ENCODE data around the gene WDR46. TPM values are rescaled to one million over a fixed set of nuclear protein-coding genes. Genes with fewer than 3 reads are reported as not detected.

WDR46 gene
- total and polyA plus RNA-seq, 2 of the 8 experiments (the other 6 are each of a cell fraction or from before 2014, with no cell fraction given): 69.7 to 91.0 TPM

DNA sequence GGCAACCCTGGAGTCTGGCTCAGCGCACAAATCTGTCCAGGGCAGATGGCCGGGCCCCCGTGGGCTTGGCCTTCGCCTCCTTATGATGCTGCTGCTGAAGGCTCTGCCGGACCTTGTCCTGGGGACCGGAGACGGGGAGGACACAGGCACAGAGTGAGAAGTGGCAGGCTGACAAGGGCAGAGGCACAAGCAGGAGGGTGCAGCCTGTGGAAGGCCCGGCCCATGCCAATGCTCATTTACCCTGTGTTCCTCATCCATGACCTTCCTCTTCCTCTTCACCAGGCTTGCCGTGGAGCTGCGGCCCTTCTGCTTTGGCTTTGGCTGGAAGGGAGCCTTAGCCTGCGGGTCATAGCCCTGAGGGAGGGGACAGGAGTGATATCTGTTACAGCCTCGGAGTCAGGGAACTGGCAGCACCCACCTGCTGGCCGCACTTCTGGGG lies 9.8 kb downstream of the WDR46 start:
- CTCF ChIA-PET (ENCODE audit: partially characterized antibody): interaction anchor here (0.7 to 8.0 kb wide), 13 partner anchors 9 to 169 kb away, joined by 3 to 81 read pairs (median 3); partner anchors contain the start of genes PFDN6, RGL2, RPS18 and TAPBP
- FAIRE-seq: no peak
- TF ChIP-seq TBP (IDR thresholded peaks at IDR 0.05; ENCODE audit: low read depth, low read length) (no peak), TEAD4 (IDR thresholded peaks at IDR 0.05; ENCODE audit: low read depth, low read length) (no peak), SP1 (IDR thresholded peaks at IDR 0.05; ENCODE audit: low read depth, low read length) (no peak), RXRA (IDR thresholded peaks at IDR 0.05; ENCODE audit: insufficient read depth, low read depth, low read length) (no peak), ASH2L (IDR thresholded peaks at IDR 0.05; ENCODE audit: low read length) (no peak), EGR1 (IDR thresholded peaks at IDR 0.05; ENCODE audit: borderline replicate concordance, low read depth, low read length) (no peak), CBX5 (IDR thresholded peaks at IDR 0.05; ENCODE audit: low read depth, low read length) (no peak)
- TF ChIP-seq, protein P1, sequence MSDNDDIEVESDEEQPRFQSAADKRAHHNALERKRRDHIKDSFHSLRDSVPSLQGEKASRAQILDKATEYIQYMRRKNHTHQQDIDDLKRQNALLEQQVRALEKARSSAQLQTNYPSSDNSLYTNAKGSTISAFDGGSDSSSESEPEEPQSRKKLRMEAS (IDR thresholded peaks at IDR 0.05): no peak
- TF ChIP-seq, protein P2, sequence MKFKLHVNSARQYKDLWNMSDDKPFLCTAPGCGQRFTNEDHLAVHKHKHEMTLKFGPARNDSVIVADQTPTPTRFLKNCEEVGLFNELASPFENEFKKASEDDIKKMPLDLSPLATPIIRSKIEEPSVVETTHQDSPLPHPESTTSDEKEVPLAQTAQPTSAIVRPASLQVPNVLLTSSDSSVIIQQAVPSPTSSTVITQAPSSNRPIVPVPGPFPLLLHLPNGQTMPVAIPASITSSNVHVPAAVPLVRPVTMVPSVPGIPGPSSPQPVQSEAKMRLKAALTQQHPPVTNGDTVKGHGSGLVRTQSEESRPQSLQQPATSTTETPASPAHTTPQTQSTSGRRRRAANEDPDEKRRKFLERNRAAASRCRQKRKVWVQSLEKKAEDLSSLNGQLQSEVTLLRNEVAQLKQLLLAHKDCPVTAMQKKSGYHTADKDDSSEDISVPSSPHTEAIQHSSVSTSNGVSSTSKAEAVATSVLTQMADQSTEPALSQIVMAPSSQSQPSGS (IDR thresholded peaks at IDR 0.05; ENCODE audit: low read length): no peak

More for the DNA sequence above, 9.8 kb downstream of the WDR46 start:
- POLR2A ChIA-PET (ENCODE audit: partially characterized antibody): interaction anchor here (0.9 to 12.0 kb wide), 8 partner anchors 7 to 309 kb away, joined by 3 to 337 read pairs (median 16); partner anchors contain the start of genes PFDN6, RGL2, RPS18 and VPS52
- Histone ChIP-seq H3K9me3 (ENCODE audit: insufficient read depth in 2 of 2, low read depth in 1 of 2, low read length in 1 of 2) (no peaks in the 10 kb centered on the region), H3K23me2 (ENCODE audit: low read depth, low read length) (peaks cover 11% of the 10 kb centered on the region), H2AFZ (ENCODE audit: low read length) (no peak overlapping the region), H3K23ac (ENCODE audit: insufficient read length) (no peak overlapping the region), H2BK120ac (replicated peaks; ENCODE audit: low read depth, low read length) (no peak overlapping the region), H3K18ac (ENCODE audit: extremely low read depth, low read length) (no peak overlapping the region), H2BK12ac (ENCODE audit: low read depth, low read length) (no peak overlapping the region), H2BK5ac (ENCODE audit: low read depth, low read length) (no peak overlapping the region), H2BK20ac (ENCODE audit: low read length) (no peak overlapping the region), H3K14ac (ENCODE audit: insufficient read length) (no peak overlapping the region), H3K36me3 (ENCODE audit: control insufficient read depth in 2 of 4, insufficient read depth in 4 of 4, low read length in 3 of 4) (peaks cover 9 to 35% (median 26%) of the 10 kb centered on the region in 4 experiments; a peak in 7 of 8 replicates), H3K4me1 (replicated peaks in 1 of 4; ENCODE audit: control insufficient read depth in 3 of 4, insufficient read depth in 4 of 4, low read length in 3 of 4) (peaks cover under 1 to 23% (median 7%) of the 10 kb centered on the region in 4 experiments), H4K5ac (ENCODE audit: insufficient read length, low read depth, low read length) (no peak overlapping the region), H3K56ac (replicated peaks; ENCODE audit: insufficient read length, low read depth, low read length) (no peak overlapping the region), H4K91ac (replicated peaks; ENCODE audit: insufficient read length, low read length) (no peak overlapping the region), H3K79me2 (ENCODE audit: control insufficient read depth in 1 of 2, insufficient read depth in 2 of 2, low read length in 2 of 2) (peaks cover 5 to 11% of the 10 kb centered on the region in 2 experiments), H3K79me1 (ENCODE audit: low read depth, low read length) (0 out of 2 replicates have a peak, but pooled peaks cover 3% of the 10 kb centered on the region), H4K20me1 (replicated peaks in 1 of 2; ENCODE audit: control insufficient read depth in 1 of 2, insufficient read depth in 2 of 2, low read length in 2 of 2) (peaks cover 12 to 13% of the 10 kb centered on the region in 2 experiments), H3K9ac (replicated peaks in 1 of 4; ENCODE audit: extremely low read depth in 1 of 4, low read depth in 3 of 4, low read length in 3 of 4) (no peak overlapping the region), H4K8ac (ENCODE audit: extremely low read depth, insufficient read depth, low read length) (no peak overlapping the region), H2BK15ac (ENCODE audit: low read length) (no peak overlapping the region), H3K4me2 (ENCODE audit: insufficient read depth in 1 of 2, low read depth in 2 of 2, low read length in 2 of 2) (no peak overlapping the region), H3K4ac (replicated peaks; ENCODE audit: insufficient read length, low read depth, low read length) (no peak overlapping the region), H3K27ac (ENCODE audit: low read depth, low read length) (no peak overlapping the region), H2AK5ac (ENCODE audit: low read depth, low read length) (no peak overlapping the region), H3K27me3 (replicated peaks in 1 of 4; ENCODE audit: control insufficient read depth in 3 of 4, extremely low read depth in 1 of 4, insufficient read depth in 3 of 4, low read length in 3 of 4) (no peaks in the 10 kb centered on the region), H3K4me3 (ENCODE audit: extremely low read depth in 1 of 4, insufficient read depth in 2 of 4, low read depth in 3 of 4, low read length in 4 of 4) (no peak overlapping the region)
- DNase-seq (ENCODE audit: low read depth in 1 of 2, low spot score in 2 of 2): no peak
- WGBS, 2 experiments (ENCODE audit: extremely low coverage in 1 of 2, insufficient coverage in 1 of 2, insufficient read length in 1 of 2, insufficient replicate concordance in 2 of 2, low coverage in 1 of 2, low lambda C conversion rate in 2 of 2, missing lambda C conversion rate in 1 of 2): 86% methylated on average over 13 of the region's 13 CpGs; no CpG with 5 or more reads in 1 of the 2 experiments
